ENCODE measurements around the gene ISG20L2.

GRCh38 chr1:156744344-156744743 lies 15.8 kb upstream of the ISG20L2 start:
- no peak for TF ChIP-seq CTCF (IDR thresholded peaks at IDR 0.05)
- TF ChIP-seq MAX (IDR thresholded peaks at IDR 0.05; ENCODE audit: low read depth): no peak
- no peak for TF ChIP-seq JUND (IDR thresholded peaks at IDR 0.05)
- TF ChIP-seq RAD21 (IDR thresholded peaks at IDR 0.05; ENCODE audit: low read length): no peak
- TF ChIP-seq YY1 (IDR thresholded peaks at IDR 0.05; ENCODE audit: low read depth): no peak
- TF ChIP-seq EP300 (IDR thresholded peaks at IDR 0.05; ENCODE audit: borderline replicate concordance in 1 of 2, low read depth in 1 of 2, low read length in 1 of 2): no peak
- no peak for TF ChIP-seq GABPA (IDR thresholded peaks at IDR 0.05; ENCODE audit: low read depth)
- no peak for TF ChIP-seq EZH2phosphoT487 (IDR thresholded peaks at IDR 0.05; ENCODE audit: borderline replicate concordance, low read depth)
- no peak for TF ChIP-seq NRF1 (IDR thresholded peaks at IDR 0.05; ENCODE audit: low read depth, low read length)
- no peak for TF ChIP-seq CHD2 (IDR thresholded peaks at IDR 0.05; ENCODE audit: low read length, partially characterized antibody)
- TF ChIP-seq USF2 (IDR thresholded peaks at IDR 0.05; ENCODE audit: borderline replicate concordance, low read depth, low read length): no peak

Data from SK-N-SH (cell line).